GM23338 (cell line): ENCODE measurements around the gene RFWD3. TPM values are rescaled to one million over a fixed set of nuclear protein-coding genes. Genes with fewer than 3 reads are reported as not detected.

Source experiments
- ATAC-seq: fragments of 200-7000 bp; cut with Tn5 transposase; 3 replicates; pipeline ENCODE4 v1.9.1; 2020
- DNase-seq: peaks from one replicate; pipeline ENCODE4 v3.0.0-alpha.2; 2015; ENCODE audit warnings: low spot score
- H2AFZ ChIP-seq: fragments of 200-600 bp; sonication (generic); 2 replicates; pipeline ENCODE4 v1.8.0; 2016; ENCODE audit warnings: antibody characterized with exemption, mild to moderate bottlenecking, moderate library complexity
- H3F3A ChIP-seq: fragments of 200-600 bp; sonication (generic); replicated peaks from 2 replicates; pipeline ENCODE4 v1.8.0; 2017; ENCODE audit warnings: antibody characterized with exemption, mixed run types, low read depth
- H3K27ac ChIP-seq: fragments of 200-600 bp; sonication (generic); 2 replicates; pipeline ENCODE4 v1.6.1; 2016; ENCODE audit warnings: low read depth
- H3K27me3 ChIP-seq: fragments of 200-600 bp; sonication (generic); 2 replicates; pipeline ENCODE4 v1.8.0; 2016; ENCODE audit warnings: mild to moderate bottlenecking, mixed run types, moderate library complexity; ENCODE audit not compliant: insufficient read depth
- H3K36me3 ChIP-seq: fragments of 200-600 bp; sonication (generic); 2 replicates; pipeline ENCODE4 v1.8.0; 2016; ENCODE audit warnings: mild to moderate bottlenecking; ENCODE audit not compliant: insufficient read depth
- H3K4me1 ChIP-seq: fragments of 200-600 bp; sonication (generic); 2 replicates; pipeline ENCODE4 v1.8.0; 2016; ENCODE audit warnings: mild to moderate bottlenecking, moderate library complexity; ENCODE audit not compliant: insufficient read depth
- H3K4me2 ChIP-seq: fragments of 200-600 bp; sonication (generic); 2 replicates; pipeline ENCODE4 v1.7.1; 2017; ENCODE audit warnings: mixed run types
- H3K4me3 ChIP-seq: fragments of 200-600 bp; sonication (generic); 2 replicates; pipeline ENCODE4 v1.6.1; 2016; ENCODE audit warnings: mixed run types
- H3K79me2 ChIP-seq: fragments of 200-600 bp; sonication (generic); replicated peaks from 2 replicates; pipeline ENCODE4 v1.8.0; 2017; ENCODE audit warnings: mild to moderate bottlenecking; ENCODE audit not compliant: insufficient read depth
- H3K9me2 ChIP-seq: fragments of 200-600 bp; sonication (generic); 2 replicates; pipeline ENCODE4 v1.8.0; 2017; ENCODE audit not compliant: insufficient read depth
- H4K20me1 ChIP-seq: fragments of 200-600 bp; sonication (generic); replicated peaks from 2 replicates; pipeline ENCODE4 v1.8.0; 2017; ENCODE audit warnings: mild to moderate bottlenecking; ENCODE audit not compliant: insufficient read depth
- H3K27ac Mint-ChIP-seq: 2 replicates; pipeline ENCODE4 v1.8.0; 2020; ENCODE audit warnings: inconsistent platforms, mild to moderate bottlenecking, moderate library complexity, mixed read lengths
- H3K27me3 Mint-ChIP-seq: 3 replicates; pipeline ENCODE4 v1.8.0; 2022; ENCODE audit warnings: low read depth, mild to moderate bottlenecking, moderate library complexity, mixed read lengths, inconsistent platforms; ENCODE audit not compliant: insufficient read depth, poor library complexity
- H3K36me3 Mint-ChIP-seq: 3 replicates; pipeline ENCODE4 v1.8.0; 2021; ENCODE audit warnings: low read depth, mild to moderate bottlenecking, inconsistent platforms, moderate library complexity, mixed read lengths
- H3K4me1 Mint-ChIP-seq: 3 replicates; pipeline ENCODE4 v1.8.0; 2020; ENCODE audit warnings: mild to moderate bottlenecking, inconsistent platforms, mixed read lengths
- H3K4me3 Mint-ChIP-seq: 3 replicates; pipeline ENCODE4 v1.8.0; 2021; ENCODE audit warnings: moderate library complexity, mild to moderate bottlenecking, inconsistent platforms, mixed read lengths
- H3K9me3 Mint-ChIP-seq: 3 replicates; pipeline ENCODE4 v1.8.0; 2020; ENCODE audit warnings: moderate library complexity, mild to moderate bottlenecking, inconsistent platforms, mixed read lengths
- EZH2 ChIP-seq: fragments of 200-600 bp; sonication (generic); IDR thresholded peaks from one replicate; pipeline ENCODE4 v1.8.0; 2017; ENCODE audit warnings: antibody characterized with exemption, mild to moderate bottlenecking, low read depth; ENCODE audit not compliant: unreplicated experiment
- JUNB ChIP-seq: IDR thresholded peaks from one replicate; pipeline ENCODE4 v1.6.1; 2016; ENCODE audit warnings: antibody characterized with exemption; ENCODE audit not compliant: unreplicated experiment
- POLR2AphosphoS5 ChIP-seq: IDR thresholded peaks from 2 replicates; pipeline ENCODE4 v1.6.1; 2016; ENCODE audit warnings: antibody characterized with exemption, low read depth
- STAT1 ChIP-seq: IDR thresholded peaks from one replicate; pipeline ENCODE4 v1.6.1; 2016; ENCODE audit warnings: antibody characterized with exemption; ENCODE audit not compliant: unreplicated experiment
- ZNF114 ChIP-seq: fragments of 250-450 bp; sonication (Bioruptor Pico); IDR thresholded peaks from 2 replicates; pipeline ENCODE4 v1.5.0; 2020; ENCODE audit warnings: mild to moderate bottlenecking, moderate library complexity
- ZNF331 ChIP-seq: fragments of 250-450 bp; sonication (Bioruptor Pico); IDR thresholded peaks from 2 replicates; pipeline ENCODE4 v1.5.0; 2020; ENCODE audit warnings: low read depth, mild to moderate bottlenecking, moderate library complexity
- polyA plus RNA-seq: library from polyadenylated mRNA; unstranded; fragments of >200 nt; fragmentation: Nextera tagmentation; extraction: Ambion mirVana; gene quantifications from 2 replicates; pipeline ENCODE4 v1.2.1, GENCODE V29; 2016
- total RNA-seq: library from RNA; depleted of rRNA; stranded (reverse); fragments of >200 nt; shearing (Covaris generic); gene quantifications from 2 replicates; pipeline ENCODE4 v1.2.3, GENCODE V29; 2014
- TF ChIP-seq, protein P1 (sequence below): fragments of 250-450 bp; sonication (Bioruptor Pico); IDR thresholded peaks from 2 replicates; pipeline ENCODE4 v1.5.0; 2020; ENCODE audit warnings: mild to moderate bottlenecking, moderate library complexity
- TF ChIP-seq, protein P2 (sequence below): IDR thresholded peaks from 2 replicates; pipeline ENCODE4 v1.6.1; 2016; ENCODE audit warnings: antibody characterized with exemption
- TF ChIP-seq, protein P3 (sequence below), 2 experiments: fragments of 200-600 bp in 1 of 2; sonication (generic) in 1 of 2; conservative IDR thresholded peaks; 2 replicates each; pipeline versions ENCODE4 v1.5.1 to v1.6.1; 2016 to 2017; ENCODE audit warnings: antibody characterized with exemption in 2 of 2, low read depth in 2 of 2, mild to moderate bottlenecking in 2 of 2, moderate library complexity in 1 of 2
- TF ChIP-seq, protein P4 (sequence below): IDR thresholded peaks from one replicate; pipeline ENCODE4 v1.6.1; 2018; ENCODE audit warnings: antibody characterized with exemption; ENCODE audit not compliant: unreplicated experiment

Gene RFWD3
- total and polyA plus RNA-seq, 2 experiments from 2014 or later = 27.6 to 113 TPM

DNA sequence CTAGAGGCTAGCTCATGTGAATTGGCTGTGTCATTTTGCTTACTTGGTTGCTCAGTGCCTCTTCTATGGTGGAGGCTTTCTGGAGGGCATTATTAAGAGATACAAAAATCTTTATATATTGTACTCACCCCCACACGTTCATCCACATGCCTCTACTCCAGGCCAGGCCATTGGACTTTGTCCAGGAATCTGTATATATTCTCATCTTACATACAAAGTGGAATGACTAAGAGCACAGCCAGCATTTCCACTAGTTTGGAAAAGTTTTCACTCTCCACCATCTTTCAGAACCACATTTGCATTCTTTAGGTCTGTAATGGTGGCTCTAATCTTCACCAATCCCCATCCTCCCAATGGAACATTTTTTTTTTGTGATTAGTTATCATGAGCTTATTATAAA, 55.0 kb downstream of the RFWD3 start:
- peaks cover 12% of the 10 kb centered on the region for H3K4me1 ChIP-seq
- H2AFZ ChIP-seq = no peak overlapping the region
- H3K9me3 Mint-ChIP-seq = no peaks in the 10 kb centered on the region
- H3K27me3 Mint-ChIP-seq = peaks cover 4% of the 10 kb centered on the region
- H3K27me3 ChIP-seq = no peaks in the 10 kb centered on the region
- peaks cover 7% of the 10 kb centered on the region for H3K36me3 Mint-ChIP-seq
- DNase-seq (no peak), ATAC-seq (no peak)
- no peaks in the 10 kb centered on the region for H3F3A ChIP-seq
- no peaks in the 10 kb centered on the region for H3K79me2 ChIP-seq
- H3K27ac Mint-ChIP-seq = no peak overlapping the region
- H3K4me1 Mint-ChIP-seq = peaks cover 8% of the 10 kb centered on the region; the same call in 2 of the 3 replicates
- H4K20me1 ChIP-seq = no peaks in the 10 kb centered on the region
- H3K36me3 ChIP-seq = no peaks in the 10 kb centered on the region
- H3K4me2 ChIP-seq = no peak overlapping the region
- no peak overlapping the region for H3K4me3 Mint-ChIP-seq
- H3K27ac ChIP-seq = no peak overlapping the region
- TF ChIP-seq ZNF331 (CRISPR knock-in tag) (no peak), STAT1 (no peak), JUNB (no peak), ZNF114 (CRISPR knock-in tag) (no peak), EZH2 (no peak), POLR2AphosphoS5 (no peak)
- TF ChIP-seq, protein P1, sequence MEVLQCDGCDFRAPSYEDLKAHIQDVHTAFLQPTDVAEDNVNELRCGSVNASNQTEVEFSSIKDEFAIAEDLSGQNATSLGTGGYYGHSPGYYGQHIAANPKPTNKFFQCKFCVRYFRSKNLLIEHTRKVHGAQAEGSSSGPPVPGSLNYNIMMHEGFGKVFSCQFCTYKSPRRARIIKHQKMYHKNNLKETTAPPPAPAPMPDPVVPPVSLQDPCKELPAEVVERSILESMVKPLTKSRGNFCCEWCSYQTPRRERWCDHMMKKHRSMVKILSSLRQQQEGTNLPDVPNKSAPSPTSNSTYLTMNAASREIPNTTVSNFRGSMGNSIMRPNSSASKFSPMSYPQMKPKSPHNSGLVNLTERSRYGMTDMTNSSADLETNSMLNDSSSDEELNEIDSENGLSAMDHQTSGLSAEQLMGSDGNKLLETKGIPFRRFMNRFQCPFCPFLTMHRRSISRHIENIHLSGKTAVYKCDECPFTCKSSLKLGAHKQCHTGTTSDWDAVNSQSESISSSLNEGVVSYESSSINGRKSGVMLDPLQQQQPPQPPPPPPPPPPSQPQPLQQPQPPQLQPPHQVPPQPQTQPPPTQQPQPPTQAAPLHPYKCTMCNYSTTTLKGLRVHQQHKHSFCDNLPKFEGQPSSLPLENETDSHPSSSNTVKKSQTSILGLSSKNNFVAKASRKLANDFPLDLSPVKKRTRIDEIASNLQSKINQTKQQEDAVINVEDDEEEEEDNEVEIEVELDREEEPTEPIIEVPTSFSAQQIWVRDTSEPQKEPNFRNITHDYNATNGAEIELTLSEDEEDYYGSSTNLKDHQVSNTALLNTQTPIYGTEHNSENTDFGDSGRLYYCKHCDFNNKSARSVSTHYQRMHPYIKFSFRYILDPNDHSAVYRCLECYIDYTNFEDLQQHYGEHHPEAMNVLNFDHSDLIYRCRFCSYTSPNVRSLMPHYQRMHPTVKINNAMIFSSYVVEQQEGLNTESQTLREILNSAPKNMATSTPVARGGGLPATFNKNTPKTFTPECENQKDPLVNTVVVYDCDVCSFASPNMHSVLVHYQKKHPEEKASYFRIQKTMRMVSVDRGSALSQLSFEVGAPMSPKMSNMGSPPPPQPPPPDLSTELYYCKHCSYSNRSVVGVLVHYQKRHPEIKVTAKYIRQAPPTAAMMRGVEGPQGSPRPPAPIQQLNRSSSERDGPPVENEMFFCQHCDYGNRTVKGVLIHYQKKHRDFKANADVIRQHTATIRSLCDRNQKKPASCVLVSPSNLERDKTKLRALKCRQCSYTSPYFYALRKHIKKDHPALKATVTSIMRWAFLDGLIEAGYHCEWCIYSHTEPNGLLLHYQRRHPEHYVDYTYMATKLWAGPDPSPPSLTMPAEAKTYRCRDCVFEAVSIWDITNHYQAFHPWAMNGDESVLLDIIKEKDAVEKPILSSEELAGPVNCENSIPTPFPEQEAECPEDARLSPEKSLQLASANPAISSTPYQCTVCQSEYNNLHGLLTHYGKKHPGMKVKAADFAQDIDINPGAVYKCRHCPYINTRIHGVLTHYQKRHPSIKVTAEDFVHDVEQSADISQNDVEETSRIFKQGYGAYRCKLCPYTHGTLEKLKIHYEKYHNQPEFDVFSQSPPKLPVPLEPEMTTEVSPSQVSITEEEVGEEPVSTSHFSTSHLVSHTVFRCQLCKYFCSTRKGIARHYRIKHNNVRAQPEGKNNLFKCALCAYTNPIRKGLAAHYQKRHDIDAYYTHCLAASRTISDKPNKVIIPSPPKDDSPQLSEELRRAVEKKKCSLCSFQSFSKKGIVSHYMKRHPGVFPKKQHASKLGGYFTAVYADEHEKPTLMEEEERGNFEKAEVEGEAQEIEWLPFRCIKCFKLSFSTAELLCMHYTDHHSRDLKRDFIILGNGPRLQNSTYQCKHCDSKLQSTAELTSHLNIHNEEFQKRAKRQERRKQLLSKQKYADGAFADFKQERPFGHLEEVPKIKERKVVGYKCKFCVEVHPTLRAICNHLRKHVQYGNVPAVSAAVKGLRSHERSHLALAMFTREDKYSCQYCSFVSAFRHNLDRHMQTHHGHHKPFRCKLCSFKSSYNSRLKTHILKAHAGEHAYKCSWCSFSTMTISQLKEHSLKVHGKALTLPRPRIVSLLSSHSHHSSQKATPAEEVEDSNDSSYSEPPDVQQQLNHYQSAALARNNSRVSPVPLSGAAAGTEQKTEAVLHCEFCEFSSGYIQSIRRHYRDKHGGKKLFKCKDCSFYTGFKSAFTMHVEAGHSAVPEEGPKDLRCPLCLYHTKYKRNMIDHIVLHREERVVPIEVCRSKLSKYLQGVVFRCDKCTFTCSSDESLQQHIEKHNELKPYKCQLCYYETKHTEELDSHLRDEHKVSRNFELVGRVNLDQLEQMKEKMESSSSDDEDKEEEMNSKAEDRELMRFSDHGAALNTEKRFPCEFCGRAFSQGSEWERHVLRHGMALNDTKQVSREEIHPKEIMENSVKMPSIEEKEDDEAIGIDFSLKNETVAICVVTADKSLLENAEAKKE (CRISPR knock-in tag) = no peak
- TF ChIP-seq, protein P2, sequence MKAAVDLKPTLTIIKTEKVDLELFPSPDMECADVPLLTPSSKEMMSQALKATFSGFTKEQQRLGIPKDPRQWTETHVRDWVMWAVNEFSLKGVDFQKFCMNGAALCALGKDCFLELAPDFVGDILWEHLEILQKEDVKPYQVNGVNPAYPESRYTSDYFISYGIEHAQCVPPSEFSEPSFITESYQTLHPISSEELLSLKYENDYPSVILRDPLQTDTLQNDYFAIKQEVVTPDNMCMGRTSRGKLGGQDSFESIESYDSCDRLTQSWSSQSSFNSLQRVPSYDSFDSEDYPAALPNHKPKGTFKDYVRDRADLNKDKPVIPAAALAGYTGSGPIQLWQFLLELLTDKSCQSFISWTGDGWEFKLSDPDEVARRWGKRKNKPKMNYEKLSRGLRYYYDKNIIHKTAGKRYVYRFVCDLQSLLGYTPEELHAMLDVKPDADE = no peak
- TF ChIP-seq, protein P3, sequence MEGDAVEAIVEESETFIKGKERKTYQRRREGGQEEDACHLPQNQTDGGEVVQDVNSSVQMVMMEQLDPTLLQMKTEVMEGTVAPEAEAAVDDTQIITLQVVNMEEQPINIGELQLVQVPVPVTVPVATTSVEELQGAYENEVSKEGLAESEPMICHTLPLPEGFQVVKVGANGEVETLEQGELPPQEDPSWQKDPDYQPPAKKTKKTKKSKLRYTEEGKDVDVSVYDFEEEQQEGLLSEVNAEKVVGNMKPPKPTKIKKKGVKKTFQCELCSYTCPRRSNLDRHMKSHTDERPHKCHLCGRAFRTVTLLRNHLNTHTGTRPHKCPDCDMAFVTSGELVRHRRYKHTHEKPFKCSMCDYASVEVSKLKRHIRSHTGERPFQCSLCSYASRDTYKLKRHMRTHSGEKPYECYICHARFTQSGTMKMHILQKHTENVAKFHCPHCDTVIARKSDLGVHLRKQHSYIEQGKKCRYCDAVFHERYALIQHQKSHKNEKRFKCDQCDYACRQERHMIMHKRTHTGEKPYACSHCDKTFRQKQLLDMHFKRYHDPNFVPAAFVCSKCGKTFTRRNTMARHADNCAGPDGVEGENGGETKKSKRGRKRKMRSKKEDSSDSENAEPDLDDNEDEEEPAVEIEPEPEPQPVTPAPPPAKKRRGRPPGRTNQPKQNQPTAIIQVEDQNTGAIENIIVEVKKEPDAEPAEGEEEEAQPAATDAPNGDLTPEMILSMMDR (conservative IDR thresholded peaks at IDR 0.05; ENCODE audit: low read depth in 2 of 2) = no peak
- TF ChIP-seq, protein P4, sequence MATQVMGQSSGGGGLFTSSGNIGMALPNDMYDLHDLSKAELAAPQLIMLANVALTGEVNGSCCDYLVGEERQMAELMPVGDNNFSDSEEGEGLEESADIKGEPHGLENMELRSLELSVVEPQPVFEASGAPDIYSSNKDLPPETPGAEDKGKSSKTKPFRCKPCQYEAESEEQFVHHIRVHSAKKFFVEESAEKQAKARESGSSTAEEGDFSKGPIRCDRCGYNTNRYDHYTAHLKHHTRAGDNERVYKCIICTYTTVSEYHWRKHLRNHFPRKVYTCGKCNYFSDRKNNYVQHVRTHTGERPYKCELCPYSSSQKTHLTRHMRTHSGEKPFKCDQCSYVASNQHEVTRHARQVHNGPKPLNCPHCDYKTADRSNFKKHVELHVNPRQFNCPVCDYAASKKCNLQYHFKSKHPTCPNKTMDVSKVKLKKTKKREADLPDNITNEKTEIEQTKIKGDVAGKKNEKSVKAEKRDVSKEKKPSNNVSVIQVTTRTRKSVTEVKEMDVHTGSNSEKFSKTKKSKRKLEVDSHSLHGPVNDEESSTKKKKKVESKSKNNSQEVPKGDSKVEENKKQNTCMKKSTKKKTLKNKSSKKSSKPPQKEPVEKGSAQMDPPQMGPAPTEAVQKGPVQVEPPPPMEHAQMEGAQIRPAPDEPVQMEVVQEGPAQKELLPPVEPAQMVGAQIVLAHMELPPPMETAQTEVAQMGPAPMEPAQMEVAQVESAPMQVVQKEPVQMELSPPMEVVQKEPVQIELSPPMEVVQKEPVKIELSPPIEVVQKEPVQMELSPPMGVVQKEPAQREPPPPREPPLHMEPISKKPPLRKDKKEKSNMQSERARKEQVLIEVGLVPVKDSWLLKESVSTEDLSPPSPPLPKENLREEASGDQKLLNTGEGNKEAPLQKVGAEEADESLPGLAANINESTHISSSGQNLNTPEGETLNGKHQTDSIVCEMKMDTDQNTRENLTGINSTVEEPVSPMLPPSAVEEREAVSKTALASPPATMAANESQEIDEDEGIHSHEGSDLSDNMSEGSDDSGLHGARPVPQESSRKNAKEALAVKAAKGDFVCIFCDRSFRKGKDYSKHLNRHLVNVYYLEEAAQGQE = no peak
- H3K9me2 ChIP-seq = no peaks in the 10 kb centered on the region
- H3K4me3 ChIP-seq = no peak overlapping the region
